Measurements from ENCODE around the gene FBRSL1.
A peak's percentile ranks its signal among the peaks of the same experiment; 100 is the strongest.
"Not testable (repeated sequence)": the region's sequence is repeated elsewhere in the genome, so short reads cannot be mapped to it uniquely, and the experiment has no call there.

The FBRSL1 gene

DNA sequence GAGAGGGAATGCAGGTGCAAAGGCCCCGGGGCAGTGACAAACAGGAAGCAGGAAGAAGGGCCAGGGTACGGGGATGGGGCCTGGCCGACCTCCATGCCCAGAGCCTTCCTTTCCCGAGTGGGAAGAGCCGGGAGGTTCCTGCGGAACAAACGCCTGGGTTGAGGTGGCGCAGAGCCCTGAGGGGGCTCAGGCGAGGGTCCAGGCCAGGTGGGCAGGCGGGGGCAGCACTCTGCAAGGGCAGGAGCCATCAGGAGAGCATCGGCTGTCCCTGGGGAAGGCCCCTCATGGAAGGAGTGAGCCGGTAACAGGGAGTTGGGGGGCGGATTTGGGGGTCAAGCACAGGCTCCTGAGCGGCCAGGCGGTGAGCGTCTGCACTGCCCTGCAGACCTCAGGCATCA is 18.1 kb upstream of the FBRSL1 start:
- no peak for DNase-seq

DNA sequence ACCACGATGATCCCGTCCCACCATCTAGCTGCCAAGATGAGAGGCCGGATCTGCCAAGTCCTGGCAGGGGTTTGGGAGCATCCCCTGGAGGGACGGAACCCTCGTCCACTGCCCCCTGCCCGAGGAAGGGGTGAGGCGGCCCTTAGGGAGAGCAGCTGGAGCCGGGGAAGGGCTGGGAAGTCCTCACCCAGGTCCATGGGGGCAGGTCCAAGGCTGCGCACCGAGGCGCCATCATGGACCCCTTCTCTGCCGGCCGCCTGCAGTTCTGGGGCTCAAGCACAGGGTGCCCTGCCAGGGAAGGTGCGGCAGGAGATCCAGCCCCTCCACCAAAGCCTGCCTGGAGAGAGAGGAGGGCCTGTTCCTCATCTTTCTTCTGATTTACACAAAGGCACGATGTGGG is 17.6 kb upstream of the FBRSL1 start:
- no peak for DNase-seq

DNA sequence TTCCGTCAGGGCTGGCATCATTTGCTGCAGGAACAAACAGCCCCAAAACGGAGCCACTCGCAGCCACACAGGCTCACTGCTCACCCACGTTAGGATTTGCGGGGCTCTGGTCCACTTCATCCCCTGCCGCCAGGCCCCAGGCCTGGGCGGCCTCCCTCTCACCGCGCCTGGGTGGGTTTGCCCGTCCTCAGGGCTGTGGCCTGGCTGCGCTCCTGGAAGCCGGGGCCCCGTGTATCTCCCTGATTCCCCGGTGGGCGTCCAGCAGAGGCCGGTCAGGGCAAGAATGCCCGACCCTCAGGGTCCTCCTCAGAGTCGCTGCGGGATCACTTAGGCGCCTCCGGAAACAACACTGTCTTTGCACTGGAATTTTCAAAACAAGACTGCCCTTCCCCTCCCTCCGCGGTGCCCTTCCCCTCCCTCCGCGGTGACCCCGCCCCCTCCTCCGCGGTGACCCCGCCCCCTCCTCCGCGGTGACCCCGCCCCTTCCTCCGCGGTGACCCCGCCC is 15.7 kb upstream of the FBRSL1 start:
- no peak for DNase-seq

DNA sequence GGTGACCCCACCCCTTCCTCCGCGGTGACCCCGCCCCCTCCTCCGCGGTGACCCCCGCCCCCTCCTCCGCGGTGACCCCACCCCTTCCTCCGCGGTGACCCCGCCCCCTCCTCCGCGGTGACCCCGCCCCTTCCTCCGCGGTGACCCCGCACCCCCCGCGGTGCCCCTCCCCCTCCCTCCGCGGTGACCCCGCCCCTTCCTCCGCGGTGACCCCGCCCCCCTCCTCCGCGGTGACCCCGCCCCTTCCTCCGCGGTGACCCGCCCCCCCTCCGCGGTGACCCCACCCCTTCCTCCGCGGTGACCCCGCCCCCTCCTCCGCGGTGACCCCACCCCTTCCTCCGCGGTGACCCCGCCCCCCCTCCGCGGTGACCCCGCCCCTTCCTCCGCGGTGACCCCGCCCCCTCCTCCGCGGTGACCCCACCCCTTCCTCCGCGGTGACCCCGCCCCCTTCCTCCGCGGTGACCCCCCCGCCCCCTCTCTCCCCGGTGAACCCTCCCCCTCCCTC is 15.1 kb upstream of the FBRSL1 start:
- not testable (repeated sequence) for DNase-seq

DNA sequence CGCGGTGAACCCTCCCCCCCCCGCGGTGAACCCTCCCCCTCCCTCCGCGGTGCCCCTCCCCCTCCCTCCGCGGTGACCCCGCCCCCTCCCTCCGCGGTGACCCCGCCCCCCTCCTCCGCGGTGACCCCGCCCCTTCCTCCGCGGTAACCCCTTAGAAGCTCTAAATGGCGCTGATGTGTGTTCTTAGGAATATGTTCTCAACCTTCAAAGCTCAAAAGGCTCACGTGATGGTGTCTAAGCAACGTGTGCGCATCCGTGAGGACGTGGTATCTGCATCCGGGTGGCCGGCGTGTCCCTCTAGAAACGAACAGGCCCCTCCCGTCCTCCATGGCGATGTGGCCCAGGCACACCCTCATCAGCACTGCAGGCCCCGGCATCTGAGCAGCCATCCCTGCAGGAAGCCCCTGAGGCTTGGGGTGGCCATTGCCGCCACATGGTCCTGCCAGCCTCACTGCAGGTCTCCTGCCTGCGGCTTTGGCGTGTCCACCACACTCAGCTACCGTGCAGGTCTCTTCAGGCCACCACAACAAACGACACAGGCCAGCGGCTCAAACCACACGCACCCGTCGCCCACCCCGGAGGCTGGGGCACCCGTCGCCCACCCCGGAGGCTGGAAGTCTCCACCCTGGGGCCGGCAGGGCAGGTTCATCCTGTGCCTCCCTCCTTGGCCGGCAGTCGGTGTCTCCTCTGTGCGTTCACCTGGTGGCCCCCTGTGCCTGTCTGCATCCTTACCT is 14.5 kb upstream of the FBRSL1 start:
- DNase-seq: peak; percentile 27

DNA sequence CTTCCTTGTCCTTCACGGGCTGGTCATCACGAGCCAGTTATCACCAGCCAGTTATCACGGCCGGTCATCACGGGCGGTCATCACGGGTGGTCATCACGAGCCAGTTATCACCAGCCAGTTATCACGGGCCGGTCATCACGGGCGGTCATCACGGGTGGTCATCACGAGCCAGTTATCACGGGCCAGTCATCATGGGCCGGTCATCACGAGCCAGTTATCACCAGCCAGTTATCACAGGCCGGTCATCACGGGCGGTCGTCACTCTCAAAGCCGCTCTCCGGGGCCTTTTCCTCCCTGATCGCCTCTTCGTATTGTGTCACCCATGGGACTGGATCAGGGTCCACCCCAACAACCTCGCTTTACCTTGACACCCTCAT is 13.9 kb upstream of the FBRSL1 start:
- no peak for DNase-seq

DNA sequence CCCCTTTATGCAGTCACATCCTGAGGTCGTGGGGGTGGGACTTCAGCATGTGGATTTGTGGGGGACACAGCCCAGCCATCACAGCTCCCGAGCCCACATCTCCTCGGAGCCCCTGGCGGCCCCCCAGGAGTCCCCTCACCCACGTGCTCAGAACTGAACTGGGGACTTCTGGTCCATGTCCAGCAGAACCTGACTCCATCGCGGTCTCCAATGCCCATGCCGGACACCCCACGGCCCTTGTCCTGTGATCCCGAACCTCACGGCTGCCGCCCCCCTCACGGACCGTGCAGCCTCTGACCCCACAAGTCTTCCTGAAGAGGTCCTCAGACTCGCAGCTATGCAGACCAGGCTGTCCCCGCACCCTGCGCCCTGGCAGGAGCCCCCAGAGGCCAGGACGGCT is 13.5 kb upstream of the FBRSL1 start:
- no peak for DNase-seq

DNA sequence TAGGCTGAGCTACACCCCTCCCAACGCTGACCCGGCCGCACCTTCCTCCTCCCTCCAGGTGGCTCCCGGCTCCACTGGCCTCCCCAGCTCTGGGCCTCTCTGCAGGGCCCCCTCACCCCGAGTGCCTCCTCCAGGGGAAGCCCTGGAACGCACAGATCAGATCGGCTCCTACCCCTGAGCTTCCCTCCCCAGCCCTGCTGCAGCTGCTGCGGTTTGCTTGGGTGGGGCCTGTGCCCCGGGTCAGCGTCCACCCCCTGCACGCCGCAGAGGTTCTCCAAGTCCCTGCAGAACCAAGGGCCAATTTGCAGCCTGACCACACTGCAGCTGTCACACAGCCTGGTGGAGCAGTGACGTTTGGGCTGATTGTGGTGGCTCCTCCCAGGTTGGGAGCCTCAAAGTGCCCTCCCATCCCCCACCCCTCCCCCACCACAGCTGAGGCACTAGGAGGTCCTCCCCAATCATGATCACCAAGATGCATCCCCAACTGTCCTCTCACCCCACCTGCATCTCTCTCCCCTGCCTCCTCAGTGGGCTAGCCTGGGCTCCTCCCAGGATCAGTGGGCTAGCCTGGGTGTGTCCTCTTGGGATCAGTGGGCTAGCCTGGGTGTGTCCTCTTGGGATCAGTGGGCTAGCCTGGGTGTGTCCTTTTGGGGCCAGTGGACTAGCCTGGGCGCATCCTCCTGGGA is 12.8 kb upstream of the FBRSL1 start:
- DNase-seq: no peak

DNA sequence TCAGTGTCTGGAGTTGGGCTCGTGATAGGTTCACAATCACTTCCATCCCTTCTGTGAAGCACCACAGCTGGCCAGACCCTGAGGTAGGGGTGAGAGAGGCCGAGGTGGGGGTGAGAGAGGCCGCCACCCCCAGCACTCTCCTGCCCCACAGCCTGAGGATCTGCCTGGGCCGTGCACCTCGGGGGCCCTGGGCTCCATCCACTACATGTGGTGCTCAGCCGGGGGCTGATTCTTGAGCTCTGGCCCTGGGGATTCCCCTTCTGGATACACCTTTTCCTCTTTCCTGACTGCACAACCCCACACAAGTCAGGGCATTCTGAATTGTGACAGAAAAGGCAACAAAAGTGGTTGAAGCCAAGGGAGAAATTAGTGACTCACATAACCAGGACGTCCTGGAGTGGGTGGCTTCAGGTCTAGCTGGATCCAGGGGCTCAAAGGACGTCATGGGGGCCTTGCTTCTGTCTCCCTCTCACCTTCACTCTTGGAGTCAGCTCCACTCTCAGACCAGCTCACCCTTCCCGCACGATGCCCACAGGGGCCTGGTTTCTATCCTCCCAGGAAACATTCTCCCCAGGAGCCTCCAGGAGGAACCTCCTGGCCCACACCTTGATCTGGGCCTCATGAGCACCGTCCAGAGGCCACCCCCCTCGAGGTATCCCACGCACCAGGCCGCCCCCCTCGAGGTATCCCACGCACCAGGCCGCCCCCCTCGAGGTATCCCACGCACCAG is 12.1 kb upstream of the FBRSL1 start:
- no peak for DNase-seq

DNA sequence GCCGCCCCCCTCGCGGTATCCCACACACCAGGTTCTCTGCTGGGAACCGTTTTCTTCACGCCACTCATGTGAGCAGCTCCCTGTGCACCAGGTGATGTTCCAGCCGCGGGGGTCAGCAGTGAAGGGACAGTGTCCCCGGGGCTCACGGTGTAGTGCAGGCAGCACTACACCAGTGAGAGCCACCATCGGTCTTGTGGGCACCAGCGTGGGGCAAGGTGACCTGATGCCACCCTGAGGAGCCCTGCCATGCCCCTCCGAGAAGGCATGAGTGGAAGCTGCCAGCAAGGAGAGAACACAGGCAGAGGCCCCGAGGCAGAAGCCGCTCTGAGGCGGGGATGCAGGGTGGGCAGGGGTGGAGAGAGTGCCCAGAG is 11.5 kb upstream of the FBRSL1 start:
- DNase-seq: no peak

DNA sequence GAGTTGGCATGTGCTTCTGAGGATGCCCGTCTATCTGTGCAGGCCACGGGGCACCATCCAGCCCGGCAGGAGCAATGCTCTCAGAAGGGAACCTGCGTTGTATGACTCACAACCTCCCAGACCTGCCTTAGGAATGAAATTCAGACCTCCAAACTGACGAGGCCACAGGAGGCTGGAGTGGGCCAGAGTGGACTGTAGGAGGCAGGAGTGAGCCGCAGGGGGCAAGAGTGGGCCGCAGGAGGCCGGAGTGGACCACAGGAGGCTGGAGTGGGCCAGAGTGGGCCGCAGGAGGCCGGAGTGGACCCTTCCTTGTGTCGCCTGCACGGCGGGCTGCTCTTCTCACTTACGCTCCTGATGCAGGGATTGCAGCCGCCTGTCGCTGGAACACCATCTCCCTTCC is 11.1 kb upstream of the FBRSL1 start:
- DNase-seq: no peak

DNA sequence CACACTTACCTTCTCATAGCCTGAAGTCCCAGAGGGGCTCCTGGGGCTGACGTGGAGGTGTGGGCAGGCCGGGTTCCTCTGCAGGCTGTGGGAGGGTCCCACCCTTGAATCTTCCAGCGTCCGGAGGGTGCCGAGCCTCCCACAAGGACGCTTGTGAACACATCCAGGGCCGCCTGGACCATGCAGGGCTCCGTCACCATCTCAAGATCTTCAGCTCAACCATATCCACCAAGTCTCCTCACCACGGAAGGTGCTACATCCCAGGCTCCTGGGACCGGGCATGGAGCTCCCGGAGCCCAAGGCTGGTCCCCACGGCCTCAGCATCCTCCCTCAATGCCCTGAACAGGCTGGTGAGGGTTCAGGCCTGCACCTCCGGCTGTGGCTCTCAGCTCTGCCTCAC is 10.7 kb upstream of the FBRSL1 start:
- no peak for DNase-seq

DNA sequence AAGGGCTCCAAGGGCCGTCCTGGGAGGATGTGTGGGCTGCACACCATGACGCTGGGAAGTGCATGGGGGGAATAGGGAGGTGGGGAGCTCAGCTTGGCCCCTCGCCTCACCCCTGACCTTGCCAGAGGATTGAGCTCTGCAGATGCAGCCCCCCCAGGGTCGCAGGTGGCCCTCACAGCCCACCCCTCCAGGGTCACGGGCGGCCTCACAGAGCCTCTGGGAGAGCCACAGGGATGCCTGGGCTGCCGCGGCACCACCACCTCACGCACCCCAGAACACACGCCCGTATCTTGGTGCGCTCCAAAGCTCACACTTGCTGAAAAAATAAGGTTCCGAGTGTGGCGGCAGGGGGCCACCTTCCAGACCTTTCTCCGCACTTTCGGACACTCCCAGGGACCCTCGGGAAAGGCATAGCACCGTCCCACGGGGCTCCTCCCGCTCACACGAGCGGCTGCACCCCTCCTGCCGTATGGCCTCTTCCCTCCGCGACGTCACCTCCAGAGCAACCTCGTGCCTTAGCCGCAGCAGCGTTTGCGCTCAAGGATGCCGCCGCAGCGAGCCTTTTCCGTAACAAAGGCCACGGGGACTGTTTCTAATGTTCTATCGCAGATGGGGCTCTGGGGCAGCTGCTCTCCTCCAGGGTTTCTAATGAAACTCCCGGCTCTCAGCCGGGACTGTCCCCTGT is 9.9 kb upstream of the FBRSL1 start:
- no peak for DNase-seq

DNA sequence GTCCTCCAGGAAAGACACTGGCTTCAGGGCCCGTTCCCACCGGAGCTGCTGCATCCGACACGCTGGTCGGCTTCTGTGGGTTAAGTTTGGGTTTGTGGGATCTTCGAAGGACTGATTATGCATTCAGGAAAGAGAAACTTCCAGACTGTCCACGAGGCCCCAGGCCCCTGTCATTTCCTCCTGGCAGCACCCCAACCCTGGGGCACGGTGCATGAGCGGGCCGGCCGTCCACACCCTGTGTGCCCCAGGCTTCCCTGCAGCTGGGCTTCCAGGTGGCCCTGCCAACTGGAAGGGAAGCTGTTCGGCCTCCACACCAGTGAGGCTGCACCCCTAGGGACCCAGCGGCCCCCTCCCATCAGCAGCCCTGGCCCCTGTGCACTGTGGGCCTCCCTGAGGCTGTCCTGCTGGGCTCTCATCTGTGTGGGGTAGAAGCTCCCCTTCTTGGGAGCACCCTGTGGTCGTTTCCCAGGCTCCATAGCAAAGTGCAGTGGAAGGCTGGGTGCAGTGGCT is 9.3 kb upstream of the FBRSL1 start:
- no peak for DNase-seq

DNA sequence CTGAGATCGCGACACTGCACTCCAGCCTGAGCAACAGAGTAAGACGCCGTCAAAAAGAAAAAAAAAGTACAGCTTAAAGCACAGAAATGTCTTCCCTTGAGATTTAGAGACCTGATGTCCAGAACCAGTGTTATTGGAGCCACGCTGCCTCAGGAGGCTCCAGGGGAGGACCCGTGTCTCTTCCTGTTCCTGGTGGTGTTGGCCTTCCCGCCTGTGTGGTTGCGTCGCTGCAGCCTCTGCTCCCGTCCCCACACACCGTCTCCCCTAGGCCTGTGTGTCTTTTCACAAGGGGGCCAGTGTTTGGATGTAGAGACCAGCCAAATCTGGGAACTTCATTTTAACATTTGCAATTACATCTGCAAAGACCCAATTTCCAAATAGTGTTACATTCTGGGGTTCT is 8.6 kb upstream of the FBRSL1 start:
- no peak for DNase-seq

DNA sequence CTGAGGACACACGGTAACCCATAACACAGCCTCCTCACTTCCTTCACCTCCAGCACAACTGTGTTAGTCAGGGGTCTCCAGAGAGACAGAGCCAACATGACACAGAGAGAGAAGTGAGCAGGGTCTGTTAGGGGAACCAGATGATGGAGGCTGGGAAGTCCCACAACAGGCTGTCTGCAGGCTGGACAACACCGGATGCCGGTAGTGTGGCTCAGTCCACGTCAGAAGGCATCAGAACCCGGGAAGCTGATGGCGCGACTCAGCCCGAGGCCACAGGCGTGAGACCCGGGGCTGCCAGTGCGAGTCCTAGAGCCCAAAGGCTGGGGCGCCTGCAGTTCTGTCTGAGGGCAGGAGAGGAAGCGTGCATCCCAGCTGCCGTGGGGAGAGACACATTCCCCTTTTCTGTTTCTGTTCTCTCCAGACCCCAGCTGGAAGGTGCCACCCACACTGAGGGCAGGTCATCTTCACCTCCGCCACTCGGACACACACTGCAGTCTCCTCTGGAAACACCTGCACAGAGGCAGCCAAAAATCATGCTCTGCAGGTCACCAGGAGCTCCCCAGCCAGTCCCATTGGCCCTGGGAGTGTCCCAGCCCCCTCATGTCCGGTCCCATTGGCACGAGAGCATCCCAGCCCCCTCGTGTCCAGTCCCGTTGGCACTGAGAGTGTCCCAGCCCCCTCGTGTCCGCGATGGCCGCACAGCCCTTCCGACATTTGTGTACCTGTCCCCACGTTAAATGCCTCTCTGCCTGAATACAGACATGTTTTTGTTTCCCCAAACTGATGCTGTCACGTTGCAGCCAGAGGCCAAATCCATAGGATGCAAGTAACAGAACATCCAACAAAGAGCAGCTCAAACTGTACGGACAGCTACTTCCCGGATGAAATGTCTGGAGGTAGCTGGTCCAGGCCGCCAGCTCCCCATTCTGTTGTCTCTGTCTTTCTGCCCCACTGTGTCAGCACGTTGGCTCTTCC is 7.9 kb upstream of the FBRSL1 start:
- no peak for DNase-seq

DNA sequence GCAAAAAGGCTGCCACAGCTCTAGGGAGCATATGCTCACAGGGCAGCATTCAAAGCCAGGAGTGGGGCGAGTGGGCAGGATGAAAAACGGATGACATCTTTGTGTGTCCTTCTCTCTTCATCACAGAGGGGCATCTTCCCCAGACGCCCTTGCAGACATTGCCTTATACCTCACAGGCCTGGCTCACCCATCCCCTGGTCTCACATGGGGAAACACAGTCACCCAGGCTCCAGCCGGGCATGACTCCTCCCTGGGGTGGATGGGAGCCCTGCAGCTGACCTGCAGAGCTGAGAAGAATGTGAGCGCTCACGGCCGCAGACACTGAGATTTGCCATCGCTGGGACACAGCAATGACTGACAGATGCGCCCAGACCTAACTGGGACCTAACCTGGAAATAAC is 7.2 kb upstream of the FBRSL1 start:
- DNase-seq: no peak

DNA sequence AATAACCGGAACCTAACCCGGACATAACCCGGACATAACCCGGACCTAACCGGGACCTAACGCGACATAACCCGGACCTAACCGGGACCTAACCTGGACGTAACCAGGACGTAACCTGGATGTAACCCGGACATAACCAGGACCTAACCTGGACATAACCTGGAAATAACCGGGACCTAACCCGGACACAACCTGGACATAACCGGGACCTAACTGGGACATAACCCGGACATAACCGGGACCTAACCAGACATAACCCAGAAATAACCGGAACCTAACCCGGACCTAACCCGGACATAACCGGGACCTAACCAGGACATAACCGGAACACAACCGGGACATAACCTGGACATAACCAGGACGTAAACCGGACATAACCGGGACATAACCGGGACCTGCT is 6.7 kb upstream of the FBRSL1 start:
- DNase-seq: no peak

DNA sequence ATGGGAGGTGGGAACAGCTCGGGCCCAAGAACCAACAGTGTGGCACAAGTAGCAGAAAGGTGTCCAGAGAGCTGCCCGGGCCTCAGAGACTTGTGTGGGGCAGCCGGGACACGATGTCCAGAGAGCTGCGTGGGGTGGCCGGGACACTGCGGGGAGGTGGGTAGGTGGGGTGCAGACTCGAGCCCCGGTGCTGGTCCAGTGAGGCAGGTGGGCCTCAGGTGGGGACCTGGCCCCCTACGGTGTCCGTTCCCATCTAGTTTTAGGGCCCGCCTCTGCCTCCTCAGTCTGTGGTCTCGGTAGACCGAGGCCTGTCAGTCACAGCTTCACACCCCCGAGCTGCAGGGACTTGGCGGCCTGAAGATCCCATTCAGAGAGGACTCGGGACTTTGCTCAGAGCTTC is 6.3 kb upstream of the FBRSL1 start:
- no peak for DNase-seq

DNA sequence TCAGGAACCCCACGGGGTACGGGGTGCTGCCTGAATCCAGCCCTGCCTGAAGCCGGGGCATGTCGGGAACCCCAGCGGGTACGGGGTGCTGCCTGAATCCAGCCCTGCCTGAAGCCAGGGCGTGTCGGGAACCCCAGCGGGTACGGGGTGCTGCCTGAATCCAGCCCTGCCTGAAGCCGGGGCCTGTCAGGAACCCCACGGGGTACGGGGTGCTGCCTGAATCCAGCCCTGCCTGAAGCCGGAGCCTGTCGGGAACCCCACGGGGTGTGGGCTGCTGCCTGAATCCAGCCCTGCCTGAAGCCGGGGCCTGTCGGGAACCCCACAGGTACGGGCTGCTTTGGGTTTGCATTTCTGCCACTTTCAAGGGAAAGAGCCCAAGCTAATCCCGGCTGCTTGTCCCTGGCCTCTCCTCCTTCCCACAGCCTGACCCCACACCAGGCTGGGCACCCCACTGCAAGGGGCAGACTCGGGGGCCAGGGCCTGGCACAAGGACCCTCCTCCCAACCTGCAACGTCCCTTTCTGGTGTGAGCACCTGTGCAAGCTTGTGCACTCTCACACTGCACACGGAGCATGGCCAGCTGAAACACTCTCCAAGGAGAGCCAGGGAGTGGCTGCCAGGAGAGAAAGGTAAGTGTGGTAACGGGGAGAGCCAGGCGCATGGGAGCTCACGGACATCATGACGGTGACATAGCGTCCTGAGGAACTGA is 5.6 kb upstream of the FBRSL1 start:
- DNase-seq: no peak

DNA sequence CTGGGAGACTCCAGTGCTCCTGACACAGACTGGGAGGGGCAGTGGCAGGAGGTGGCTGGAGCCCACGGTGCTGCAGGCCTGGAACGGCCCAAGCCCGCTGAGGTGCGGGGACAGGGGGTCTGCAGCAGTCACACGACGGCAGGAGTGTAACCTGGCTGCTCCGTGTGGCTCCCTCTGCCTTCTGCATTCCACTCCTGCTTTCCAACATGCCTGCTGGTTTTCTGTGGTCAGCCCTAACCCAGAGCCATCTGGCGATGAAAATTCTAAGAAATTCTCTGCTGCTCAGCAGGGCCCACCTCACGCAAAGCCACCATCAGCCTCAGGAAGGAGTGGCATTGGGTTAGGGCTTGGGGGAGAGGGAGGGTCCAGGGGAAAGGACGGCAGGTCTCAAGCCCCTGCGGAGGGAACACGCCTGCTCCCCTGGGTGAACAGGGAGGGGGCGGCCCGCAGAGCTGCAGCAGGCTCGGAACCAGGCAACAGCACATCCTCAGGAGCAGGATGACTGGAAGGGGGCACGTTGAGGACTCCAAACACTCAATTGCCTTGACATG is 5.0 kb upstream of the FBRSL1 start:
- no peak for DNase-seq

Data from central memory CD4-positive, alpha-beta T cell (primary cell).